Measurements from ENCODE around the gene SHCBP1L. TPM values are rescaled to one million over a fixed set of nuclear protein-coding genes. Genes with fewer than 3 reads are reported as not detected.

Gene SHCBP1L
- total RNA-seq, 1 experiment from 2014 or later: not detected

- ChIA-PET POLR2A (no interaction called here), CTCF (no interaction called here)
- intact Hi-C loops (cut with micrococcal nuclease; ENCODE audit: unreplicated experiment): no loop called here
- H3K27me3 ChIP-seq (ENCODE audit: control insufficient read depth, insufficient read depth, low read length): no peaks in the 10 kb centered on the region
- H3K27ac ChIP-seq (ENCODE audit: low read length): no peak overlapping the region
- no peak for ATAC-seq
- no peaks in the 10 kb centered on the region for H3K9me3 ChIP-seq (ENCODE audit: control insufficient read depth, insufficient read depth, low read depth, low read length)
- no peaks in the 10 kb centered on the region for H3K4me1 ChIP-seq (ENCODE audit: control insufficient read depth, insufficient read depth, low read length)
- BruUV-seq (replicated peaks): no TSS peak
- H3K4me3 ChIP-seq (ENCODE audit: low read depth in 2 of 2, low read length in 2 of 2): no peak overlapping the region
- H3K36me3 ChIP-seq (ENCODE audit: control insufficient read depth, insufficient read depth, low read length): no peaks in the 10 kb centered on the region
- in situ Hi-C loops (cut with HindIII; ENCODE audit: low pct_unique_long_range_greater_than_20kb, low sequenced_read_pairs): no loop called here
- no peak for DNase-seq (ENCODE audit: low read depth, low spot score)
- TF ChIP-seq SIN3A (IDR thresholded peaks at IDR 0.05; ENCODE audit: borderline replicate concordance, insufficient read depth, low read depth, low read length): no peak
- no peak for TF ChIP-seq REST (IDR thresholded peaks at IDR 0.05; ENCODE audit: insufficient read depth in 1 of 2, low read depth in 2 of 2, low read length in 1 of 2)
- TF ChIP-seq CTCF (IDR thresholded peaks at IDR 0.05): no peak
- TF ChIP-seq TCF7L2 (IDR thresholded peaks at IDR 0.05; ENCODE audit: low read depth, low read length): no peak
- no peak for TF ChIP-seq POLR2AphosphoS5 (IDR thresholded peaks at IDR 0.05; ENCODE audit: low read depth, low read length)
Measured at GRCh38 chr1:182985876-182986275, 32.9 kb upstream of the SHCBP1L start.

GRCh38 chr1:182984621-182985020 is 31.7 kb upstream of the SHCBP1L start:
- no peak for ATAC-seq
- no TSS peak for BruUV-seq (replicated peaks)
- intact Hi-C loops (cut with micrococcal nuclease; ENCODE audit: unreplicated experiment): no loop called here
- TF ChIP-seq TCF7L2 (IDR thresholded peaks at IDR 0.05; ENCODE audit: low read depth, low read length): no peak
- no peak for TF ChIP-seq POLR2AphosphoS5 (IDR thresholded peaks at IDR 0.05; ENCODE audit: low read depth, low read length)
- TF ChIP-seq SIN3A (IDR thresholded peaks at IDR 0.05; ENCODE audit: borderline replicate concordance, insufficient read depth, low read depth, low read length): no peak
- TF ChIP-seq CTCF (IDR thresholded peaks at IDR 0.05): no peak
- no peak for TF ChIP-seq REST (IDR thresholded peaks at IDR 0.05; ENCODE audit: insufficient read depth in 1 of 2, low read depth in 2 of 2, low read length in 1 of 2)
- no peak overlapping the region for H3K27ac ChIP-seq (ENCODE audit: low read length)
- no peaks in the 10 kb centered on the region for H3K36me3 ChIP-seq (ENCODE audit: control insufficient read depth, insufficient read depth, low read length)
- H3K4me1 ChIP-seq (ENCODE audit: control insufficient read depth, insufficient read depth, low read length): no peaks in the 10 kb centered on the region
- H3K27me3 ChIP-seq (ENCODE audit: control insufficient read depth, insufficient read depth, low read length): no peaks in the 10 kb centered on the region
- no peak overlapping the region for H3K4me3 ChIP-seq (ENCODE audit: low read depth in 2 of 2, low read length in 2 of 2)
- in situ Hi-C loops (cut with HindIII; ENCODE audit: low pct_unique_long_range_greater_than_20kb, low sequenced_read_pairs): no loop called here
- CTCF ChIA-PET: no interaction called here
- H3K9me3 ChIP-seq (ENCODE audit: control insufficient read depth, insufficient read depth, low read depth, low read length): no peaks in the 10 kb centered on the region
- DNase-seq (ENCODE audit: low read depth, low spot score): no peak
- POLR2A ChIA-PET: no interaction called here
